Sigmoid colon (tissue), 7 donors: Measurements from ENCODE around the gene PLXND1. TPM values are rescaled to one million over a fixed set of nuclear protein-coding genes. Genes with fewer than 3 reads are reported as not detected.

Experiments
- DNase-seq: peaks from one replicate; pipeline ENCODE4 v3.0.0-alpha.2; 2019
- H3K27ac ChIP-seq, 4 donors: fragments of 200-600 bp; sonication (generic); one replicate each; pipeline ENCODE4 v1.5.1; 2016 to 2019; ENCODE audit warnings: mild to moderate bottlenecking in 1 of 4
- H3K27me3 ChIP-seq, 3 donors: fragments of 200-600 bp; sonication (generic); one replicate each; pipeline ENCODE4 v1.5.1; 2019; ENCODE audit warnings: mild to moderate bottlenecking in 1 of 3
- H3K36me3 ChIP-seq, 4 donors: fragments of 200-600 bp; sonication (generic); one replicate each; pipeline ENCODE4 v1.5.1; 2016 to 2019
- H3K4me1 ChIP-seq, 4 donors: fragments of 200-600 bp; sonication (generic); one replicate each; pipeline ENCODE4 v1.5.1; 2017 to 2019
- H3K4me3 ChIP-seq, 4 donors: fragments of 200-600 bp; sonication (generic); one replicate each; pipeline ENCODE4 v1.5.1; 2017 to 2019; ENCODE audit warnings: mild to moderate bottlenecking in 2 of 4, moderate library complexity in 1 of 4
- H3K9me3 ChIP-seq, 4 donors: fragments of 200-600 bp in 3 of 4; sonication (generic) in 3 of 4; one replicate each; pipeline versions ENCODE4 v1.5.1 to v1.6.1; 2013 to 2019
- CTCF ChIP-seq, 4 experiments: fragments of 450-650 bp in 3 of 4; fragments of 200-600 bp in 1 of 4; IDR thresholded peaks; one replicate each; pipeline ENCODE4 v1.5.1; 2016 to 2019; ENCODE audit warnings: antibody characterized with exemption in 4 of 4, mild to moderate bottlenecking in 3 of 4, moderate library complexity in 2 of 4
- EP300 ChIP-seq, 4 donors: sonication (generic); formaldehyde crosslinking; IDR thresholded peaks; one replicate each; pipeline ENCODE4 v1.6.1; 2017; ENCODE audit warnings: antibody characterized with exemption in 4 of 4
- POLR2A ChIP-seq, 2 donors: fragments of 450-650 bp; IDR thresholded peaks; one replicate each; pipeline ENCODE4 v1.6.1; 2016; ENCODE audit warnings: antibody characterized with exemption in 2 of 2, mild to moderate bottlenecking in 2 of 2, moderate library complexity in 2 of 2
- POLR2AphosphoS5 ChIP-seq, 4 donors: sonication (generic); formaldehyde crosslinking; IDR thresholded peaks; one replicate each; pipeline ENCODE4 v1.6.1; 2017; ENCODE audit warnings: antibody characterized with exemption in 4 of 4
- WGBS, 2 donors: extraction: QIAGEN DNeasy Blood & Tissue Kit; methylation state at CpG; one replicate each; pipeline ENCODE4 v1.1.7; 2013; 5-methylcytosine and 5-hydroxymethylcytosine counted together
- intact Hi-C: fragments of 100-400 bp; cut with DNase I; formaldehyde crosslinking; loops from one replicate; pipeline ENCODE4 v1.15.1; 2023
- polyA plus RNA-seq, 3 donors: library from polyadenylated mRNA; stranded (reverse); fragments of 200-250 nt; gene quantifications; one replicate each; pipeline ENCODE4 v1.2.3, GENCODE V29; 2013
- total RNA-seq, 4 donors: library from RNA; depleted of rRNA; stranded (reverse); fragments of >200 nt; gene quantifications; one replicate each; pipeline ENCODE4 v1.1.0, GENCODE V29; 2016
- donor health status: healthy with polysubstance abuse.
- donor health status: Bipolar disorder and iron deficiency.
- donor health status: healthy.

The PLXND1 gene
- total and polyA plus RNA-seq, 7 donors = 9.6 to 77.0 (median 42.0) TPM

DNA sequence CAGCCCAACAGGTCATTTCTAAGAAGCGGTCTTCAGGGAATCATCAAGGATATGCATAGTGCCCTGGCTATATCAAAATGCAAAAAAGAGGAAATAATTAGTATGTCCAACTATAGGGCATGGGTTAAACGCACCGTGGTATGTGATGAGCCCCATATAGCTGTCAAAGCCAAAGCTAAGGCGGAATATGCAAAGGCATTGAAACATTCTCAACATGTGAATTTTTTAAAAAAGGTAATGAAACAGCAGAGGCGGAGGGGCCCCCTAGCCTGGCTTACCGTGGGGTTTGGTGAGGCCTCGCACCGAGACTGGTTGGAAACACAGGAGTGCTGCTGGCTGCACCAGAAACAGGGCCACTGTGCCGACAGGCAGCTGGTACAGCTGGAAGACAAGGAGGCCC, 23.2 kb downstream of the PLXND1 start:
- TF ChIP-seq POLR2A (IDR thresholded peaks at IDR 0.05) (no peak), CTCF (IDR thresholded peaks at IDR 0.05) (no peak)
- 85 to 91% methylated on average over 9 of the region's 9 CpGs for WGBS, 2 donors

GRCh38 chr3:129582799-129583198, 23.7 kb downstream of the PLXND1 start:
- H3K4me3 ChIP-seq = no peak overlapping the region
- no peaks in the 10 kb centered on the region for H3K27me3 ChIP-seq
- no peak for DNase-seq
- intact Hi-C loops = no loop called here
- peaks cover 0 to 21% (median 13%) of the 10 kb centered on the region in 4 donors for H3K4me1 ChIP-seq
- no peak overlapping the region for H3K27ac ChIP-seq
- H3K36me3 ChIP-seq = peaks cover 0 to 37% (median 1%) of the 10 kb centered on the region in 4 donors
- no peak for TF ChIP-seq EP300 (IDR thresholded peaks at IDR 0.05)
- no peak for TF ChIP-seq POLR2AphosphoS5 (IDR thresholded peaks at IDR 0.05)
- no peak for TF ChIP-seq POLR2A (IDR thresholded peaks at IDR 0.05)
- no peak for TF ChIP-seq CTCF (IDR thresholded peaks at IDR 0.05)
- no peaks in the 10 kb centered on the region for H3K9me3 ChIP-seq
- WGBS, 2 donors = 81 to 89% methylated on average over 5 of the region's 5 CpGs

More for the DNA sequence above, 23.2 kb downstream of the PLXND1 start:
- no peaks in the 10 kb centered on the region for H3K27me3 ChIP-seq
- H3K36me3 ChIP-seq = peaks cover 0 to 33% (median 1%) of the 10 kb centered on the region in 4 donors
- no peak overlapping the region for H3K4me3 ChIP-seq
- H3K4me1 ChIP-seq = peaks cover 0 to 18% (median 9%) of the 10 kb centered on the region in 4 donors
- H3K27ac ChIP-seq = no peak overlapping the region
- DNase-seq = no peak
- no peaks in the 10 kb centered on the region for H3K9me3 ChIP-seq
- intact Hi-C loops = no loop called here

DNA sequence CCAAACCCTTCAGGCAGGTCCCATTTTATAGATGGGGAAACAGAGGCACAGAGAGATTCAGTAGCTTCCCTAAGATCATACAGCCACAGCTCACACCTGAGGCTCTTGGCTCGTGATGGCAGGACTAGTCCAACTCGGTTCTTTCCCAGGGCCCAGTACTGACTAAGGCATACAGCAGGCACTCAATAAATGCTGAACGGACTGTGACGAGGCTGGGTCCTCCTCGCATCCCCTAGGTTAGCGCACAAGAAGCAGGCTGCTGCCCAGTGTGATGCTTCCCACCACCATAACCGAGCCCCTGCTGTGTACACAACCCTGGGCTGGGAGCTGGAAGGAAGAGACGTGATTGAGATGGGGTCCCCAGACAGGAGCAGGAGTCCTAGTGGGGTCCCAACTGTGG, 24.9 kb downstream of the PLXND1 start:
- Histone ChIP-seq H3K4me1 (peaks cover 0 to 19% (median 16%) of the 10 kb centered on the region in 4 donors), H3K36me3 (peaks cover 0 to 38% (median 1%) of the 10 kb centered on the region in 4 donors), H3K27ac (no peak overlapping the region), H3K9me3 (no peaks in the 10 kb centered on the region), H3K27me3 (no peaks in the 10 kb centered on the region), H3K4me3 (no peak overlapping the region)
- WGBS, 2 donors = 90 to 92% methylated on average over 8 of the region's 8 CpGs
- no peak for DNase-seq
- intact Hi-C loops = no loop called here
- no peak for TF ChIP-seq POLR2AphosphoS5 (IDR thresholded peaks at IDR 0.05)
- TF ChIP-seq POLR2A (IDR thresholded peaks at IDR 0.05) = no peak
- TF ChIP-seq CTCF (IDR thresholded peaks at IDR 0.05) = no peak
- no peak for TF ChIP-seq EP300 (IDR thresholded peaks at IDR 0.05)

DNA sequence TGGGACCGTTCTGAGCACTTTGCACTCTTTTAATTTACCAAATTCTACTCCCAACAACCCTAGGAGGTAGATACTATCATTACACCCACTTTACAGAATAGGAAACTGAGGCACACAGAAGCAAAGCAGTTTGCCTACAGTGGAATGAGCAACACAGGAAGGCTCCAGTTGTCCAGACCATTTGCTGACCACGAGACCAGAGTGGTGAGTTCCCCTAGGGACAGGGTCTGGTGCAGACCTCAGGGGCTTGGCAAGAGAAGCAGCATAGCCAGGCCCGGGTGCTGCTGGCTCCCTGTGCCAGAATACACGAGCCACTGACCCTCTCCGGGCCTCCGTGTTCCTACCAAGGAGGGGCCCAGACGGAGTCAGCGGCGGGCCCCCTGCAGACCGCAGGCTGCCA, 26.5 kb downstream of the PLXND1 start:
- H3K4me3 ChIP-seq = no peak overlapping the region
- H3K27me3 ChIP-seq = no peaks in the 10 kb centered on the region
- TF ChIP-seq POLR2AphosphoS5 (IDR thresholded peaks at IDR 0.05) (no peak), CTCF (IDR thresholded peaks at IDR 0.05) (no peak), POLR2A (IDR thresholded peaks at IDR 0.05) (no peak), EP300 (IDR thresholded peaks at IDR 0.05) (no peak)
- H3K4me1 ChIP-seq = peaks cover 0 to 17% (median 15%) of the 10 kb centered on the region in 4 donors
- WGBS, 2 donors = 91 to 93% methylated on average over 10 of the region's 10 CpGs
- H3K9me3 ChIP-seq = no peaks in the 10 kb centered on the region
- H3K36me3 ChIP-seq = peaks cover 0 to 32% (median 1%) of the 10 kb centered on the region in 4 donors
- H3K27ac ChIP-seq = no peak overlapping the region
- intact Hi-C loops = no loop called here
- no peak for DNase-seq
